Thyroid gland (tissue), 4 donors: ENCODE results near the gene RAB23.

Experiments used
- CTCF ChIP-seq, 6 experiments: fragments of 200-600 bp in 3 of 6; fragments of 450-650 bp in 3 of 6; sonication (generic) in 3 of 6; IDR thresholded peaks; one replicate each; pipeline ENCODE4 v1.5.1; 2016 to 2019; ENCODE audit warnings: antibody characterized with exemption in 6 of 6, mild to moderate bottlenecking in 2 of 6, inconsistent platforms in 1 of 6, moderate library complexity in 1 of 6
- POLR2A ChIP-seq, 2 donors: fragments of 450-650 bp; IDR thresholded peaks; one replicate each; pipeline ENCODE4 v1.6.1; 2017; ENCODE audit warnings: antibody characterized with exemption in 2 of 2, mild to moderate bottlenecking in 2 of 2, moderate library complexity in 1 of 2

GRCh38 chr6:57209030-57209429 is 13.1 kb downstream of the RAB23 start:
- TF ChIP-seq CTCF (IDR thresholded peaks at IDR 0.05) (no peak), POLR2A (IDR thresholded peaks at IDR 0.05) (no peak)
